GM12878 (cell line): ENCODE results near the gene CHD1. TPM values are rescaled to one million over a fixed set of nuclear protein-coding genes. Genes with fewer than 3 reads are reported as not detected.

ENCODE experiments used
- ATAC-seq: fragments of 200-7000 bp; cut with Tn5 transposase; 3 replicates; pipeline ENCODE4 v1.9.1; 2020; ENCODE audit warnings: mild to moderate bottlenecking, moderate library complexity
- BruUV-seq: library from RNA; stranded (reverse); fragments of 400-500 nt; replicated peaks from 2 replicates; lab custom pipeline; 2021; lab: Mats Ljungman, UMichigan
- CTCF ChIA-PET: fragments of 300-600 bp; sonication (Branson Sonifier 250); formaldehyde crosslinking; extraction: SDS; loops from one replicate; lab custom pipeline; 2021; ENCODE audit warnings: inconsistent platforms; lab: Yijun Ruan, JAX
- POLR2A ChIA-PET: fragments of 350-600 bp; formaldehyde crosslinking; extraction: SDS; loops from one replicate; lab custom pipeline; 2021; ENCODE audit warnings: inconsistent platforms; lab: Charles Lee
- RAD21 ChIA-PET: fragments of 300-600 bp; sonication (Branson Sonifier 250); formaldehyde crosslinking; loops from one replicate; lab custom pipeline; 2023; ENCODE audit warnings: antibody characterized with exemption; ENCODE audit not compliant: unreplicated experiment; lab: Charles Lee
- SMC1A ChIA-PET: fragments of 300-600 bp; sonication (Branson Sonifier 250); formaldehyde crosslinking; loops from one replicate; lab custom pipeline; 2023; ENCODE audit not compliant: unreplicated experiment, uncharacterized antibody; lab: Charles Lee
- DNase-seq: peaks from one replicate; pipeline ENCODE4 v3.0.0-alpha.2; 2011; ENCODE audit warnings: low read depth, low spot score
- FAIRE-seq: peaks from 3 replicates; lab custom pipeline; 2011; peaks lifted over from hg19 to GRCh38; lab: Jason Lieb, UNC
- H2AFZ ChIP-seq: 2 replicates; pipeline ENCODE4 v1.6.0; 2011; ENCODE audit warnings: low read depth, low read length, control low read depth; ENCODE audit not compliant: control insufficient read depth
- H3K27ac ChIP-seq: 2 replicates; pipeline ENCODE4 v1.5.1; 2011; ENCODE audit warnings: control low read depth; ENCODE audit not compliant: control insufficient read depth, insufficient read depth
- H3K27me3 ChIP-seq, 2 experiments: replicated peaks in 1 of 2; 2 replicates each; pipeline versions ENCODE4 v1.6.0 to v1.6.1; 2011; ENCODE audit warnings: low read length in 1 of 2; ENCODE audit not compliant: control insufficient read depth in 2 of 2, insufficient read depth in 2 of 2
- H3K36me3 ChIP-seq, 2 experiments: 2 replicates each; pipeline ENCODE4 v1.5.1; 2011; ENCODE audit warnings: low read length in 1 of 2; ENCODE audit not compliant: control insufficient read depth in 2 of 2, insufficient read depth in 2 of 2
- H3K4me1 ChIP-seq: 2 replicates; pipeline ENCODE4 v1.6.1; 2011; ENCODE audit warnings: mild to moderate bottlenecking, low read length, moderate library complexity, mixed read lengths; ENCODE audit not compliant: control insufficient read depth, insufficient read depth
- H3K4me2 ChIP-seq: 2 replicates; pipeline ENCODE4 v1.6.0; 2011; ENCODE audit warnings: control low read depth; ENCODE audit not compliant: control insufficient read depth, insufficient read depth
- H3K4me3 ChIP-seq: fragments of 200-600 bp; sonication (generic); 2 replicates; pipeline ENCODE4 v1.5.1; 2016
- H3K79me2 ChIP-seq: 2 replicates; pipeline ENCODE4 v1.6.0; 2011; ENCODE audit warnings: low read length; ENCODE audit not compliant: control insufficient read depth, insufficient read depth
- H3K9ac ChIP-seq: 2 replicates; pipeline ENCODE4 v1.8.0; 2011; ENCODE audit warnings: low read length, control low read depth, mixed read lengths; ENCODE audit not compliant: control insufficient read depth, insufficient read depth
- H3K9me3 ChIP-seq: replicated peaks from 3 replicates; pipeline ENCODE4 v1.5.1; 2011; ENCODE audit warnings: mild to moderate bottlenecking, low read length; ENCODE audit not compliant: control insufficient read depth, insufficient read depth
- H4K20me1 ChIP-seq: 2 replicates; pipeline ENCODE4 v1.6.0; 2011; ENCODE audit not compliant: control insufficient read depth, insufficient read depth
- CBX5 ChIP-seq: sonication (generic); IDR thresholded peaks from 2 replicates; pipeline ENCODE4 v1.6.1; 2016; ENCODE audit warnings: low read depth, moderate library complexity, mild to moderate bottlenecking, inconsistent platforms
- EED ChIP-seq: sonication (generic); IDR thresholded peaks from 2 replicates; pipeline ENCODE4 v1.6.1; 2016; ENCODE audit warnings: antibody characterized with exemption, low read depth
- ESRRA ChIP-seq: IDR thresholded peaks from 2 replicates; pipeline ENCODE4 v1.6.1; 2012; ENCODE audit warnings: mild to moderate bottlenecking, low read length, improper control_type of control experiment
- GABPA ChIP-seq: IDR thresholded peaks from 2 replicates; pipeline ENCODE4 v1.6.1; 2014; ENCODE audit warnings: antibody characterized with exemption, low read depth, mild to moderate bottlenecking, inconsistent platforms
- HCFC1 ChIP-seq: fragments of 150-350 bp; IDR thresholded peaks from 2 replicates; pipeline ENCODE4 v1.6.1; 2014; ENCODE audit warnings: low read length
- KLF5 ChIP-seq: fragments of 450-650 bp; IDR thresholded peaks from 2 replicates; pipeline ENCODE4 v1.6.1; 2014; ENCODE audit warnings: mild to moderate bottlenecking; ENCODE audit not compliant: partially characterized antibody
- POLR2A ChIP-seq: IDR thresholded peaks from 2 replicates; pipeline ENCODE4 v1.6.1; 2011; ENCODE audit warnings: low read depth, mild to moderate bottlenecking, low read length
- POLR2AphosphoS5 ChIP-seq: IDR thresholded peaks from 2 replicates; pipeline ENCODE4 v1.6.1; 2011; ENCODE audit warnings: mild to moderate bottlenecking, low read length, inconsistent platforms
- RBBP5 ChIP-seq: fragments of 200-600 bp; sonication (generic); conservative IDR thresholded peaks from 2 replicates; pipeline ENCODE4 v1.6.1; 2016
- SMAD1 ChIP-seq: fragments of 450-650 bp; IDR thresholded peaks from 2 replicates; pipeline ENCODE4 v1.6.1; 2018; ENCODE audit warnings: mild to moderate bottlenecking, low read depth; ENCODE audit not compliant: partially characterized antibody
- SUZ12 ChIP-seq: fragments of 200-600 bp; sonication (generic); IDR thresholded peaks from one replicate; pipeline ENCODE4 v1.6.1; 2018; ENCODE audit warnings: antibody characterized with exemption, mild to moderate bottlenecking; ENCODE audit not compliant: unreplicated experiment
- in situ Hi-C: fragments of 300-500 bp; cut with MboI; formaldehyde crosslinking; loops from 9 replicates; pipeline ENCODE4 v1.14.3; 2018; ENCODE audit warnings: mixed read lengths
- intact Hi-C: fragments of 100-400 bp; cut with micrococcal nuclease; formaldehyde crosslinking; loops from one replicate; pipeline ENCODE4 v1.14.2; 2022; ENCODE audit not compliant: unreplicated experiment
- polyA plus RNA-seq, 11 experiments: library from polyadenylated mRNA; depleted of rRNA in 4 of 11; unstranded in 6 of 11; stranded (reverse) in 5 of 11; fragments of >200 nt; fragmentation: Nextera tagmentation in 4 of 11; fragmentation: Illumina TruSeq in 1 of 11; extraction: Ambion mirVana in 4 of 11; extraction: Trizol in 1 of 11; gene quantifications; 1 replicate in 1 of 11; 2 replicates in 10 of 11; pipeline versions ENCODE4 v1.2.1 to v1.2.3, GENCODE V29; 2011 to 2016; ENCODE audit warnings: inconsistent platforms in 2 of 11, missing spikeins in 2 of 11, low read depth in 1 of 11
- total RNA-seq, 4 experiments: library from RNA; depleted of rRNA in 3 of 4; stranded (reverse); fragments of >200 nt in 3 of 4; fragmentation: Illumina TruSeq in 1 of 4; extraction: Trizol in 1 of 4; gene quantifications; 2 replicates each; pipeline versions ENCODE4 v1.2.1 to v1.2.3, GENCODE V29; 2013 to 2021
- TF ChIP-seq, protein P1 (sequence below): fragments of 450-650 bp; IDR thresholded peaks from 2 replicates; pipeline ENCODE4 v1.6.1; 2017; ENCODE audit warnings: mild to moderate bottlenecking, moderate library complexity
- TF ChIP-seq, protein P2 (sequence below): IDR thresholded peaks from 2 replicates; pipeline ENCODE4 v1.6.1; 2012; ENCODE audit warnings: mild to moderate bottlenecking, low read depth, low read length
- TF ChIP-seq, protein P3 (sequence below): fragments of 450-650 bp; formaldehyde crosslinking; IDR thresholded peaks from 2 replicates; pipeline ENCODE4 v1.5.0; 2022; ENCODE audit warnings: mild to moderate bottlenecking, missing genetic modification characterization

CHD1 gene
- total and polyA plus RNA-seq, 10 of the 15 experiments (the other 5 are each of a cell fraction or from before 2014, with no cell fraction given), result 25.5 to 158 (median 50.5) TPM

DNA sequence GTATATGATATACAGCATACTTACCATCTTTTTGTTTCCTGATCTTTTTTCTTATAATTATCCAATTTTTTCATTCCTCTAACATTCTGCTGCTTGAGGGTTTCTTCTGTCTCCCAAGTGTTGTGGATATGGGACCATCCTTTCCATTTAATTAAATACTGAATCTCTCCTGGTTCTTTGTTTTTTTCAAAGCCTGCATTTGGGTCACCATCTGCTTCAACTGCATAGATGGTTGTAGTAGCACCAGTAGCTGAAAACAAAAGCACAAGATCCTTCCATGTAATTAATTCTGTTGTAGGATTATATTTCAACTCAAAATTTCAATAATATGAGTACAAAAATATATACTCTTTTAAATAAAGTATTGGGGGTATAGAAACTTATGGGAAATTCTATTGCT lies 29.4 kb downstream of the CHD1 start (continued):
- TF ChIP-seq, protein P1, sequence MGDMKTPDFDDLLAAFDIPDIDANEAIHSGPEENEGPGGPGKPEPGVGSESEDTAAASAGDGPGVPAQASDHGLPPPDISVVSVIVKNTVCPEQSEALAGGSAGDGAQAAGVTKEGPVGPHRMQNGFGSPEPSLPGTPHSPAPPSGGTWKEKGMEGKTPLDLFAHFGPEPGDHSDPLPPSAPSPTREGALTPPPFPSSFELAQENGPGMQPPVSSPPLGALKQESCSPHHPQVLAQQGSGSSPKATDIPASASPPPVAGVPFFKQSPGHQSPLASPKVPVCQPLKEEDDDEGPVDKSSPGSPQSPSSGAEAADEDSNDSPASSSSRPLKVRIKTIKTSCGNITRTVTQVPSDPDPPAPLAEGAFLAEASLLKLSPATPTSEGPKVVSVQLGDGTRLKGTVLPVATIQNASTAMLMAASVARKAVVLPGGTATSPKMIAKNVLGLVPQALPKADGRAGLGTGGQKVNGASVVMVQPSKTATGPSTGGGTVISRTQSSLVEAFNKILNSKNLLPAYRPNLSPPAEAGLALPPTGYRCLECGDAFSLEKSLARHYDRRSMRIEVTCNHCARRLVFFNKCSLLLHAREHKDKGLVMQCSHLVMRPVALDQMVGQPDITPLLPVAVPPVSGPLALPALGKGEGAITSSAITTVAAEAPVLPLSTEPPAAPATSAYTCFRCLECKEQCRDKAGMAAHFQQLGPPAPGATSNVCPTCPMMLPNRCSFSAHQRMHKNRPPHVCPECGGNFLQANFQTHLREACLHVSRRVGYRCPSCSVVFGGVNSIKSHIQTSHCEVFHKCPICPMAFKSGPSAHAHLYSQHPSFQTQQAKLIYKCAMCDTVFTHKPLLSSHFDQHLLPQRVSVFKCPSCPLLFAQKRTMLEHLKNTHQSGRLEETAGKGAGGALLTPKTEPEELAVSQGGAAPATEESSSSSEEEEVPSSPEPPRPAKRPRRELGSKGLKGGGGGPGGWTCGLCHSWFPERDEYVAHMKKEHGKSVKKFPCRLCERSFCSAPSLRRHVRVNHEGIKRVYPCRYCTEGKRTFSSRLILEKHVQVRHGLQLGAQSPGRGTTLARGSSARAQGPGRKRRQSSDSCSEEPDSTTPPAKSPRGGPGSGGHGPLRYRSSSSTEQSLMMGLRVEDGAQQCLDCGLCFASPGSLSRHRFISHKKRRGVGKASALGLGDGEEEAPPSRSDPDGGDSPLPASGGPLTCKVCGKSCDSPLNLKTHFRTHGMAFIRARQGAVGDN, result no peak
- TF ChIP-seq HCFC1 (no peak), SMAD1 (no peak), KLF5 (no peak)

DNA sequence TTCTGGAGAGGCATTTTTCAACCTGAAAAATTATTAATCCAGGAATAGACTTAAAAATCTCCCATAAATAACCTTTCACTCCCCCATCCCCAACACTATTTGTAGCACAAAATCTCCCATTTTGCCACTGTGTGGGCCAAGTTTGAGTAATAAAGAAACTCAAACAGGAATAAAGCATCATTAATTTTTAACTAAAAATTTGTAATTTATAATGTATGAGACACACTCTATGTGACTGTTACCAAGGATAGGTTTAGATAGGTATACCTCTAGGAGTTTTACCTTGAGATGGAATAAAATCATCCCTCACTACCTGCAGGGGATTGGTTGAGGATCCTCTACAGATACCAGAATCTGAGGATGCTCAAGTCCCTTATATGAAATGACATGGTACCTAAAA lies 30.1 kb downstream of the CHD1 start:
- H3K4me2 ChIP-seq, result no peak overlapping the region
- H3K9ac ChIP-seq, result no peak overlapping the region
- POLR2A ChIA-PET, result no interaction called here
- in situ Hi-C loops, result loop anchor here (25.0 kb wide), 1 partner anchor 1886 kb away; no protein-coding TSS in a partner anchor
- FAIRE-seq (no peak), DNase-seq (no peak), ATAC-seq (no peak)
- H3K27ac ChIP-seq, result no peak overlapping the region
- no TSS peak for BruUV-seq
- RAD21 ChIA-PET, result no interaction called here
- peaks cover 3 to 9% of the 10 kb centered on the region in 2 experiments for H3K36me3 ChIP-seq
- SMC1A ChIA-PET, result interaction anchor here (0.7 to 1.6 kb wide), 4 partner anchors 10 to 48 kb away, joined by 3 to 4 read pairs (median 3); no protein-coding TSS in a partner anchor
- no peak overlapping the region for H2AFZ ChIP-seq
- H3K79me2 ChIP-seq, result no peaks in the 10 kb centered on the region; the same call in 1 of the 2 replicates
- intact Hi-C loops, result loop anchor here (5.0 kb wide), 1 partner anchor 36 kb away; no protein-coding TSS in a partner anchor
- no peaks in the 10 kb centered on the region for H3K27me3 ChIP-seq
- CTCF ChIA-PET, result interaction anchor here (1.0 kb wide), 1 partner anchor 28 kb away, joined by 3 read pairs; no protein-coding TSS in a partner anchor
- no peaks in the 10 kb centered on the region for H4K20me1 ChIP-seq
- no peak overlapping the region for H3K4me3 ChIP-seq
- no peaks in the 10 kb centered on the region for H3K9me3 ChIP-seq
- H3K4me1 ChIP-seq, result no peaks in the 10 kb centered on the region
- TF ChIP-seq GABPA (no peak), ESRRA (no peak), POLR2A (no peak), RBBP5 (no peak), SUZ12 (no peak), CBX5 (no peak), POLR2AphosphoS5 (no peak), EED (no peak)
- TF ChIP-seq, protein P2, sequence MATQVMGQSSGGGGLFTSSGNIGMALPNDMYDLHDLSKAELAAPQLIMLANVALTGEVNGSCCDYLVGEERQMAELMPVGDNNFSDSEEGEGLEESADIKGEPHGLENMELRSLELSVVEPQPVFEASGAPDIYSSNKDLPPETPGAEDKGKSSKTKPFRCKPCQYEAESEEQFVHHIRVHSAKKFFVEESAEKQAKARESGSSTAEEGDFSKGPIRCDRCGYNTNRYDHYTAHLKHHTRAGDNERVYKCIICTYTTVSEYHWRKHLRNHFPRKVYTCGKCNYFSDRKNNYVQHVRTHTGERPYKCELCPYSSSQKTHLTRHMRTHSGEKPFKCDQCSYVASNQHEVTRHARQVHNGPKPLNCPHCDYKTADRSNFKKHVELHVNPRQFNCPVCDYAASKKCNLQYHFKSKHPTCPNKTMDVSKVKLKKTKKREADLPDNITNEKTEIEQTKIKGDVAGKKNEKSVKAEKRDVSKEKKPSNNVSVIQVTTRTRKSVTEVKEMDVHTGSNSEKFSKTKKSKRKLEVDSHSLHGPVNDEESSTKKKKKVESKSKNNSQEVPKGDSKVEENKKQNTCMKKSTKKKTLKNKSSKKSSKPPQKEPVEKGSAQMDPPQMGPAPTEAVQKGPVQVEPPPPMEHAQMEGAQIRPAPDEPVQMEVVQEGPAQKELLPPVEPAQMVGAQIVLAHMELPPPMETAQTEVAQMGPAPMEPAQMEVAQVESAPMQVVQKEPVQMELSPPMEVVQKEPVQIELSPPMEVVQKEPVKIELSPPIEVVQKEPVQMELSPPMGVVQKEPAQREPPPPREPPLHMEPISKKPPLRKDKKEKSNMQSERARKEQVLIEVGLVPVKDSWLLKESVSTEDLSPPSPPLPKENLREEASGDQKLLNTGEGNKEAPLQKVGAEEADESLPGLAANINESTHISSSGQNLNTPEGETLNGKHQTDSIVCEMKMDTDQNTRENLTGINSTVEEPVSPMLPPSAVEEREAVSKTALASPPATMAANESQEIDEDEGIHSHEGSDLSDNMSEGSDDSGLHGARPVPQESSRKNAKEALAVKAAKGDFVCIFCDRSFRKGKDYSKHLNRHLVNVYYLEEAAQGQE, result no peak
- TF ChIP-seq, protein P3, sequence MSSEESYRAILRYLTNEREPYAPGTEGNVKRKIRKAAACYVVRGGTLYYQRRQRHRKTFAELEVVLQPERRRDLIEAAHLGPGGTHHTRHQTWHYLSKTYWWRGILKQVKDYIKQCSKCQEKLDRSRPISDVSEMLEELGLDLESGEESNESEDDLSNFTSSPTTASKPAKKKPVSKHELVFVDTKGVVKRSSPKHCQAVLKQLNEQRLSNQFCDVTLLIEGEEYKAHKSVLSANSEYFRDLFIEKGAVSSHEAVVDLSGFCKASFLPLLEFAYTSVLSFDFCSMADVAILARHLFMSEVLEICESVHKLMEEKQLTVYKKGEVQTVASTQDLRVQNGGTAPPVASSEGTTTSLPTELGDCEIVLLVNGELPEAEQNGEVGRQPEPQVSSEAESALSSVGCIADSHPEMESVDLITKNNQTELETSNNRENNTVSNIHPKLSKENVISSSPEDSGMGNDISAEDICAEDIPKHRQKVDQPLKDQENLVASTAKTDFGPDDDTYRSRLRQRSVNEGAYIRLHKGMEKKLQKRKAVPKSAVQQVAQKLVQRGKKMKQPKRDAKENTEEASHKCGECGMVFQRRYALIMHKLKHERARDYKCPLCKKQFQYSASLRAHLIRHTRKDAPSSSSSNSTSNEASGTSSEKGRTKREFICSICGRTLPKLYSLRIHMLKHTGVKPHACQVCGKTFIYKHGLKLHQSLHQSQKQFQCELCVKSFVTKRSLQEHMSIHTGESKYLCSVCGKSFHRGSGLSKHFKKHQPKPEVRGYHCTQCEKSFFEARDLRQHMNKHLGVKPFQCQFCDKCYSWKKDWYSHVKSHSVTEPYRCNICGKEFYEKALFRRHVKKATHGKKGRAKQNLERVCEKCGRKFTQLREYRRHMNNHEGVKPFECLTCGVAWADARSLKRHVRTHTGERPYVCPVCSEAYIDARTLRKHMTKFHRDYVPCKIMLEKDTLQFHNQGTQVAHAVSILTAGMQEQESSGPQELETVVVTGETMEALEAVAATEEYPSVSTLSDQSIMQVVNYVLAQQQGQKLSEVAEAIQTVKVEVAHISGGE (CRISPR knock-in tag), result no peak
